HG03571 (cell line): Measurements from ENCODE around the gene TMPRSS11B.
"Not testable (repeated sequence)": the region's sequence is repeated elsewhere in the genome, so short reads cannot be mapped to it uniquely, and the experiment has no call there.

Experiments
- ATAC-seq: cut with Tn5 transposase; IDR thresholded peaks from one replicate; pipeline ENCODE4 v1.9.1; 2021; ENCODE audit not compliant: unreplicated experiment

Gene TMPRSS11B

GRCh38 chr4:68245594-68245993, at the start of gene TMPRSS11B:
TSS of gene TMPRSS11B (minus strand) at chr4:68245694. CDS start at chr4:68245558, 136 bp downstream.
- no peak for ATAC-seq

- no peak for ATAC-seq
Observed at GRCh38 chr4:68291256-68291655, 45.8 kb upstream of the TMPRSS11B start.

- no peak for ATAC-seq
Observed at GRCh38 chr4:68288393-68288740, 42.9 kb upstream of the TMPRSS11B start.

- no peak for ATAC-seq
Observed at GRCh38 chr4:68287704-68288392, 42.4 kb upstream of the TMPRSS11B start.

DNA sequence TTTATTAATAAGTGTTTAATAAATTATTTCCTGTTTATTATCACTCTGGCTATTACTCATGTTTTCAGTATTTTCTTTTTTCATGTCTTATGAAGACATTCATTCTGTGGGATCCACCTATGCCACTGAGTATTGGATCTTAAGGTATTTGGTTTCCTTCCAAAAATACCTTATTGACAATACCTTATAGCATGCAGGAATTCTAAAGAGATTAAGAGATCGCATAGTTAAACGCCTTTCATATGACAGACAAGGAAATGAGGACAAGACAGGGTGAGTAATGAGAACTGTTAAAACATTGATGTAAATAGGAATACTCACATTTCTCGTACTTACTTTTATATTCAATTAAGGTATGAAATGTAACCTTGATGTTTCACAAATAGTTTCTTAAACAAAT, 38.2 kb upstream of the TMPRSS11B start:
- no peak for ATAC-seq

DNA sequence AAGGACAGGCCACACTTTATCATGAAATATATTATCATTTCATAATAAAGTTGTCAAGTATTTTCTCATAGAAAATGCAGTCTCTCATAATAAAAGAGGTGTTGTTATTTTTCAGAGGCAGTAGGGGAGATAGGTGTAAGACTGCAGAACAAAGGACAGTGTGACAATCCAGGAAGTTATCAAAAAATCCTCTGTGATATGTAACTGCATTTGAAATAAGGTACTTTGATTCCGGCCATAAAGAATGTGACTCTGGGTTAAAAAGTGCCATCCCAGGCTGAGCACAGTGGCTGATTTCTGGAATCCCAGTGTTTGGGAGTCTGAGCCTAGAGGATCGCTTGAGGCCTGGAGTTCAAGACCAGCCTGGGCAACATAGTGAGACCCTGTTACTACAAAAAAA, 37.6 kb upstream of the TMPRSS11B start:
- no peak for ATAC-seq

DNA sequence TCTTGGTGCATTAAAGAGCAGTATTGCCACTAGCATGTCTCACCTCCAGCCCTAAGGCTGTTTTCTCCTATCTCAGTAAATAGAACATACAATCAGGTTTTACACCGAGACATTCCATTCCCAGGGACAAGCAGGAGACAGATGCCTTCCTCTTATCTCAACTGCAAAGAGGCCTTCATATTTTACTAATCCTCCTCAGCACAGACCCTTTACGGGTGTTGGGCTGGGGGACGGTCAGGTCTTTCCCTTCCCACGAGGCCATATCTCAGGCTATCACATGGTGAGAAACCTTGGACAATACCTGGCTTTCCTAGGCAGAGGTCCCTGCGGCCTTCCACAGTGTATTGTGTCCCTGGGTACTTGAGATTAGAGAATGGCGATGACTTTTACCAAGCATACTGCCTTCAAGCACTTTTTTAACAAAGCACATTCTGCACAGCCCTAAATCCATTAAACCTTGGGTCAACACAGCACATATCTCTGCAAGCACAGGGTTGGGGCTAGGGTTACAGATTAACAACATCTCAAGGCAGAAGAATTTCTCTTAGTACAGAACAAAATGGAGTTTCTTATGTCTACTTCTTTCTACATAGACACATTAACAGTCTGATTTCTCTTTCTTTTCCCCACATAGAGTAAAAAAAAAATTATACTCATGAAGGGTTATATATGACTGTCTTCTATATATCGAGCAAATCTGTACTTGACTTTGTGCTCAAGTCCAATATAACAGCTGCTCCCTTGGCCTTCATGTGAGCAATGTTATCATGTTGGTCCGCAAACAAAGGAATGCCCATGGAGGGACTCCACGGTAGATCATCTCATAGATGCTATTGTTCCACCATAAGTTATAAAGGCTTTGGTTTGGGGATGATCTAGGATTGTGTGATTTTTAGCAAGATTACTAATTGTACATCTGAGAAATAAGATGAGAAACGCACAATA, 36.6 kb upstream of the TMPRSS11B start:
- not testable (repeated sequence) for ATAC-seq

DNA sequence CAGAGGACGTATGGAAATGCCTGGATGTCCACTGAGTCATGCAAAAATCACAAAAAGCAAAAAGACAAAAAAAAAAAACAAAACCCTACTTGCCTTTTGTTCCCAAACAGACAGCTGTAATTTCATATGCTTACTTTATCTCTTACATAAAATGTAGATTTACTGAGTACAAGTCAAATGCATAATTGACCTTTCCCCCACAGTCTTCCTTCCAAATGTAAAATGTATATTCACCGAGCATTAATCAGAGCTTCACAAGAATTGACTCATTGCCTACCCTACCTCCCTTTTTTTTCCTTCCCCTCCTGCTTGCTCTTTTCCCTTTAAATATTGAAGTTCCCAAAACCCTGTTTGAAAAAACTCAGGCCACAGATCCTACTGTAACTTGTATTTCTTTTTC, 32.5 kb upstream of the TMPRSS11B start:
- ATAC-seq = no peak

DNA sequence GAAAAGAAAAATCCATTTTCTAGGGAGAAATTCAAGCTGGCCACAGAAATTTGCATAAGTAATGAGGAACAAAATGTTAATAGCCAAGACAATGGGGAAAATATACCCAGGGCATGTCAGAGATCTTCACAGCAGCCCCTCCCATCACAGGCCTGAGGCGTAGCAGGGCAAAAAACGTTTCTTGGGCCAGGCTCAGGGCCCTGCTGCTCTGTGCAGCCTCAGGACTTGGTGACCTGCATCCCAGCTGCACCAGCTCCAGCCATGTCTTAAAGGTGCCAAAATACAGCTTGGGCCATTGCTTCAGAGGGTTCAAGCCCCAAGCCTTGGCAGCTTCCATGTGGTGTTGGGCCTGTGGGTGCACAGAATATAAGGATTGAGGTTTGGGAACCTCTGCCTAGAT, 32.1 kb upstream of the TMPRSS11B start:
- no peak for ATAC-seq

- ATAC-seq = no peak
Observed at GRCh38 chr4:68272860-68273259, 27.4 kb upstream of the TMPRSS11B start.

DNA sequence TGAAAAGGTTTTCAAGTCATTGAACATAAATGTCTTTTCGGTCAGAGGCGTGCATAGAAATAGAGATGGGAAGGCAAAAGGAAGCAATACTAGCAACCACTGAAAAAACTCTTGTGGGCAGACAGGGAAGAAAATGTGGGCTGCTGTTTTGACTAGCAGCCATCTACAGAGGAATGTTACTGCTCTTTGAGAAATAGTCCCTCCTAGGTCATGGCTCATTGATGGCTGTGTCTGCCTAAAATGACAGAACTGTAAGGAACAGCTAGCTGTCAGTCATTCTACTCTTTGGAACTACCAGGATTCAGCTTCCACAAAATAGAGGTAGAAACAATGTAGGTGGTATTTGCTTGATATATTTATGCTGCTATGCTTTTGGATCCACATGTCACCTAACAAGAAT, 26.9 kb upstream of the TMPRSS11B start:
- ATAC-seq = no peak

DNA sequence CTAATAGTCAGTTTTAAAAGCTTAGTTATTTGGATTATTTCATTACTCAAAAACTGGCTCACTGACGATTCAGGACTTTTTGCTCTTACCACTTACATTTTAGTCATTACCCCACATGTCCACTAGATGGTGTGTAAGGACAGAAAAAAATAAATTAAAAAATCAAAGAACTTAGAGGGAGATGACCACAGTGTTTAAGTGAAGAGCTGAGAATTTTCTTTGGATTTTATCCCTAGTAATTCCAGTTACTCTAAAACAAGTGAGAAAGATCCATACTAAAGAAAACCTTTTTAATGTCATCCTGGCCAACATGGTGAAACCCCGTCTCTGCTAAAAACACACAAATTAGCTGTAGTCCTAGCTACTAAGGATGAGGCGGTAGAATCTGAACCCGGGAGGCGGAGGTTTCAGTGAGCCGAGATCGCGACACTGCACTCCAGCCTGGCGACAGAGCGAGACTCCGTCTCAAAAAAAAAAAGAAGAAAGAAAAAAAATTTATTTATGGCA, 26.4 kb upstream of the TMPRSS11B start:
- peak; percentile 50 for ATAC-seq

DNA sequence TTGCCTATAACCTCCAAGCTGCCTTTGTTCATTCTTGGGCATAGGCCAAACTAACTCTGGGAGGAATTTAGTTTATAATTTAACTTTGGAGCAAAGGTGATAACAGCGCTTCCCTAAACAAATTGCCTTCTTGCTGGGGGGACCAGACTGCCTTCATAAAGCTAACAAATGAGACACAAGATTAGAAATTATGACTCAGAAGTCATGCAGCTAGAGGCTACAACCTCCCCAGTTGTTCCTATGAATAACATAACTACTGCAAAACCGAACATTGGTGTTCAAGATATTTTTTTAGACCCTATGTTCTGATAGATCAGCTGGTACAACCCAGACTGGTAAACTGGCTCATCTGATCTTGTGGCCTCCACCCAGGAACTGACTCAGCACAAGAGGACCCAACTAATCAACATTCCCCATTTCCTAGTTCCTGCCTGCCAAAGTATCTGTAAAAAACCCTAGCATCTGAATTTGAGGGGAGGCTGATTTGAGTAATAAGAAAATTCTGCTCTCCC, 22.0 kb upstream of the TMPRSS11B start:
- ATAC-seq = no peak

- no peak for ATAC-seq
Observed at GRCh38 chr4:68264875-68265565, 19.5 kb upstream of the TMPRSS11B start.

DNA sequence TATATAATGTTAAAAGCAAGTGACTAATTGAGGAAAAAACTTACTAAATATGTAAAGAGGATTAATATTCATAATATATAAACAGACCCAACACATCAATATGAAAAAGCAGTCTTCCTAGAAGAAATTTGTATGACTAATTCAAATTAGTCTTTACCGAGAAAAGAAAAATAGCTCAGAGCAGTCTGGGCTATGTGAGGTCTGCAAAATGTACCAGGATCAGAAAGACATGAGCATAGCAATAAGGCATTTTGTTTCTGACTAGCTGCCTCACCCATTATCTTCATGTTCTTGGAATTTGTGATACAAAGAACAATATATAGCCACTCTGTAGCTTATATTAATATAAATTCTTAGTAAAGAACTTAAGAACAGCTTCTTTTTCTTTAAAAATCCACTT, 13.7 kb upstream of the TMPRSS11B start:
- ATAC-seq = no peak

GRCh38 chr4:68257719-68258118, 12.2 kb upstream of the TMPRSS11B start:
- ATAC-seq = no peak

DNA sequence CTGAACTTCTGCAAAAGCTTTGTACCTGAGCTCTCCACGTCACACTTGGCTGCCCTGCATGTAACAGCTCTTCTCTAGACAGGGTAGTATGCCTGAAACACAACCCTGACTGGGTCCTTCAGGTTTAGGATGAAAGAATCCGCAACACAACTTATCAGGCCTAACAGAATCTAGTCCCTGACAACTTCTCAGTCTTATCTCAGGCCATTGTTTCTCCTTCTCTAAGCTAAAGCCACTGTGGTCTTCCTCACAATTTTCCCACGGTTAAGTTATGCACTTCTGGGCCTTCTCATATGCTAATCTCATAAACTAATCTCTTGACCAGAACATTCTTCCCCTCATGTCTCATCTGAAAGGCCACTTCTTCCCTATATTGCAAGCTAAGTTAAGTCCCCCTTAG, 10.8 kb upstream of the TMPRSS11B start:
- no peak for ATAC-seq

DNA sequence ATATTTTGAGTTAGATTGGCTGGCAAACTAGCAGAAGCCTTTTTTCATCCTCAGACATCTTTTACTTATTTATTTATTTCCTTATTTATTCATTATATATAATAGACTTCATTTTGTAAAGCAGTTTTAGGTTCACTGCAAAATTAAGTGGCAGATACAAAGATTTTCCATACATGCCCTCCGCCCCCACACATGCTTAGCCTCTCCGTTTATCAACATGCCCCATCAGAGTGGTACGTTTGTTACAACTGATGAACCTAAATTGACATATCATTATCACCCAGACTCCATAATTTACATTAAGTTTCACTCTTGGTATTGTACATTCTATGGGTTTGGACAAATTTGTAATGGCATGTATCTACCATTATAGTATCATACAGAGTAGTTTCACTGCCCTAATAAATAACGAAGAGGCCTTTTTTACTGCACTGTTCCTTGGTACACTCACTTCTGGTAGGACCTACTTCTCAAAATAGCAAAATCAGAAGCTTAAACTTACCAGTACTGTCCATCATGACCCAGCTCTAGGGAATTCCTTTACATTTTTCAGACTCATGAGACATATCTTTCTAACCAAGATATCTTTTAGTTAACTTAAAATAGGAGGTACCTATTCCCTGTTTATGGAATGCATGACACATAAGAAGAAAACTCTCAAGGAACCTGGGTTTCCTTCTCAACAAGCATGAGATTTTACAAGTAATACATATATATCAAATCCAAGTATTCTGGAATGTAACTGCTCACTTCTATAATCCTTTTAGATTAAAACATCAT, 4.8 kb upstream of the TMPRSS11B start:
- no peak for ATAC-seq

GRCh38 chr4:68249434-68249833, 3.9 kb upstream of the TMPRSS11B start:
- ATAC-seq = peak; percentile 60

DNA sequence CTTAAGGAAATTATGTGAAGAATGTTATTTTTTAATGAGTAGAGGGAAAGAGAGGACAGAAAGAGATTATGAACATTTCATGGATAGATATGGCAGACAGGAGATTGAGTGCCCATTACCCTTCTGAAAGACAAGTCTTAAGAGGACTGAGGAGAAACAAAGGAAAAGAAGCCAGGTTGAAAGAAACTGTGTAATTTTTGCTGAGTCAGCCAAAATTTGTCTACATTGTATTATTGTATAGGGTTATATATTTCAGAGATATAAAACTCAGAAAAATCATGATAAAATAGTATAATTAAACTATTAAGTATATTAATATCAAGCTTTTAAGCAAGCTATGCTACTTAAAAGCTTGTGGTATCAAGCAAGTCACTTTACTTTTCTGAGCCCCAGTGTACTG, 4.9 kb downstream of the TMPRSS11B start:
- no peak for ATAC-seq

GRCh38 chr4:68228568-68228967, 16.9 kb downstream of the TMPRSS11B start:
- no peak for ATAC-seq
